Mesenchymal stem cell (in vitro differentiated cells and primary cell): ENCODE data around the gene RAB8B.

ENCODE experiments used
- DNase-seq: peaks from one replicate; pipeline ENCODE4 v3.0.0-alpha.2; 2013
- H2AFZ ChIP-seq: one replicate; pipeline ENCODE4 v1.6.1; 2013; ENCODE audit warnings: low read depth, mild to moderate bottlenecking, control low read depth, inconsistent platforms, low read length, moderate library complexity
- H2AK5ac ChIP-seq: 2 replicates; pipeline ENCODE4 v1.6.1; 2013; ENCODE audit warnings: low read length, moderate library complexity, mild to moderate bottlenecking, inconsistent platforms; ENCODE audit not compliant: severe bottlenecking
- H2BK120ac ChIP-seq: one replicate; pipeline ENCODE4 v1.6.1; 2013; ENCODE audit warnings: low read depth, mild to moderate bottlenecking, inconsistent platforms, low read length, moderate library complexity
- H2BK12ac ChIP-seq, 2 experiments: one replicate each; pipeline ENCODE4 v1.6.1; 2013; ENCODE audit warnings: inconsistent platforms in 2 of 2, low read length in 2 of 2, mild to moderate bottlenecking in 2 of 2, moderate library complexity in 2 of 2, control low read depth in 1 of 2
- H2BK15ac ChIP-seq: one replicate; pipeline ENCODE4 v1.6.1; 2013; ENCODE audit warnings: mild to moderate bottlenecking, low read depth, inconsistent platforms; ENCODE audit not compliant: poor library complexity, severe bottlenecking
- H2BK5ac ChIP-seq: 2 replicates; pipeline ENCODE4 v1.6.1; 2013; ENCODE audit warnings: low read depth, mild to moderate bottlenecking, low read length, control low read depth, inconsistent platforms; ENCODE audit not compliant: poor library complexity, severe bottlenecking
- H3K14ac ChIP-seq, 2 experiments: one replicate each; pipeline ENCODE4 v1.6.1; 2013; ENCODE audit warnings: inconsistent platforms in 2 of 2, low read length in 2 of 2, control low read depth in 1 of 2, mild to moderate bottlenecking in 1 of 2, moderate library complexity in 1 of 2
- H3K18ac ChIP-seq, 2 experiments: one replicate each; pipeline ENCODE4 v1.6.1; 2013; ENCODE audit warnings: inconsistent platforms in 2 of 2, low read length in 2 of 2, control low read depth in 1 of 2, low read depth in 1 of 2, mild to moderate bottlenecking in 1 of 2
- H3K23ac ChIP-seq, 2 experiments: one replicate each; pipeline ENCODE4 v1.6.1; 2013; ENCODE audit warnings: inconsistent platforms in 2 of 2, low read length in 2 of 2, mild to moderate bottlenecking in 2 of 2, moderate library complexity in 2 of 2, control low read depth in 1 of 2
- H3K27ac ChIP-seq: 2 replicates; pipeline ENCODE4 v1.5.1; 2013; ENCODE audit warnings: mild to moderate bottlenecking, moderate library complexity, low read length, control low read depth, inconsistent platforms; ENCODE audit not compliant: poor library complexity, severe bottlenecking
- H3K27me3 ChIP-seq, 2 experiments: 2 replicates each; pipeline versions ENCODE4 v1.6.1 to v1.7.0; 2013; ENCODE audit warnings: low read length in 2 of 2, mild to moderate bottlenecking in 2 of 2, moderate library complexity in 2 of 2, control low read depth in 1 of 2, inconsistent platforms in 1 of 2; ENCODE audit not compliant: control insufficient read depth in 1 of 2, insufficient read depth in 1 of 2
- H3K36me3 ChIP-seq, 2 experiments: 2 replicates each; pipeline versions ENCODE4 v1.6.1 to v1.7.0; 2013; ENCODE audit warnings: low read length in 2 of 2, control low read depth in 1 of 2, inconsistent platforms in 1 of 2, low read depth in 1 of 2, mild to moderate bottlenecking in 1 of 2; ENCODE audit not compliant: insufficient read depth in 2 of 2, control insufficient read depth in 1 of 2
- H3K4ac ChIP-seq, 2 experiments: one replicate each; pipeline ENCODE4 v1.6.1; 2013; ENCODE audit warnings: inconsistent platforms in 2 of 2, low read length in 2 of 2, mild to moderate bottlenecking in 2 of 2, moderate library complexity in 2 of 2, control low read depth in 1 of 2, low read depth in 1 of 2
- H3K4me1 ChIP-seq: 2 replicates; pipeline ENCODE4 v1.6.1; 2013; ENCODE audit warnings: low read depth, low read length, control low read depth; ENCODE audit not compliant: control insufficient read depth, insufficient read depth
- H3K4me2 ChIP-seq: 2 replicates; pipeline ENCODE4 v1.6.1; 2013; ENCODE audit warnings: low read length, mild to moderate bottlenecking, inconsistent platforms; ENCODE audit not compliant: poor library complexity, severe bottlenecking
- H3K4me3 ChIP-seq, 2 experiments: 2 replicates each; pipeline versions ENCODE4 v1.5.1 to v1.7.0; 2013; ENCODE audit warnings: low read length in 2 of 2, mild to moderate bottlenecking in 2 of 2, control low read depth in 1 of 2, low read depth in 1 of 2; ENCODE audit not compliant: insufficient read depth in 1 of 2
- H3K79me1 ChIP-seq: replicated peaks from 2 replicates; pipeline ENCODE4 v1.6.1; 2013; ENCODE audit warnings: mild to moderate bottlenecking, control low read depth, low read length, inconsistent platforms; ENCODE audit not compliant: poor library complexity, severe bottlenecking
- H3K9ac ChIP-seq: 2 replicates; pipeline ENCODE4 v1.7.0; 2013; ENCODE audit warnings: mild to moderate bottlenecking, low read length, moderate library complexity
- H3K9me3 ChIP-seq: 2 replicates; pipeline ENCODE4 v1.7.0; 2013; ENCODE audit warnings: mild to moderate bottlenecking, low read length; ENCODE audit not compliant: control insufficient read depth
- H4K8ac ChIP-seq: one replicate; pipeline ENCODE4 v1.6.1; 2013; ENCODE audit warnings: inconsistent platforms, mild to moderate bottlenecking, low read length, moderate library complexity
- H4K91ac ChIP-seq: one replicate; pipeline ENCODE4 v1.6.1; 2013; ENCODE audit warnings: mild to moderate bottlenecking, low read length, inconsistent platforms
- WGBS: methylation state at CpG from one replicate; pipeline ENCODE4 v1.1.7; 2013; ENCODE audit warnings: mixed read lengths; 5-methylcytosine and 5-hydroxymethylcytosine counted together

Gene RAB8B

DNA sequence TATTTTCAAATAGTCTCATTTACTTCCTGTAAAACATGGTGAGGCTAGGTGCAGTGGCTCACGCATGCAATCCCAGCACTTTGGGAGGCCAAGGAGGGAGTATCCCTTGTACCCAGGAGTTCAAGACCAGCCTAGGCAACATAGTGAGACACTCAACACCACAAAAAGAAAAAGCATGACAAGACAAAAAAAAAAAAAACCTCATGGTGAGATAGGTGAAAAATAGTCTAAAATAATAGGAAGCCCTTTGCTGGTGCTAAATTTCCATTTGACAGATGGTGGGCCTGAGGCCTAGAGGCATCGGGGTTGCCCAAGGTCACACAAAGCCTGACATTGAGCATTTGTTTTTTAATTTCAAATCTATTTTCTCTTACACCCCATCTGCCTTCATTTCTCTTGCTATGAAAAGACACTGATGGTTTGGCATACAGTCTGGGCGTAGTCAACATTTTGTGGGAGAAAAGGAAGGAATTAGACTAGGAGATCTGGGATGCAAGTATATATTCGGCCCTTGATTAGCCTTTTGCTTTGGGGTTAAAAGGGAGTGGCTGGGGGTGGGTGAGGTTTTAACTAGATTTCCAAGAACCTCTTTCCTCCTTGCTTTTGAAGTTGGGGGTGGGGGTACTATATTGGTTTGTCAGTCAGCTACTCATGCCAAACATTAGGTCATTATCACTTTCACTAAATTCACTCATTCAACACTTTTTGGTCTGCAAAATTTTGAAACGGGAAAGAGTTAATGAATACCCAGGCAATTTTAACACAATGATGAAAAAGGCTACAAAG lies 11.3 kb downstream of the RAB8B start:
- DNase-seq: no peak

DNA sequence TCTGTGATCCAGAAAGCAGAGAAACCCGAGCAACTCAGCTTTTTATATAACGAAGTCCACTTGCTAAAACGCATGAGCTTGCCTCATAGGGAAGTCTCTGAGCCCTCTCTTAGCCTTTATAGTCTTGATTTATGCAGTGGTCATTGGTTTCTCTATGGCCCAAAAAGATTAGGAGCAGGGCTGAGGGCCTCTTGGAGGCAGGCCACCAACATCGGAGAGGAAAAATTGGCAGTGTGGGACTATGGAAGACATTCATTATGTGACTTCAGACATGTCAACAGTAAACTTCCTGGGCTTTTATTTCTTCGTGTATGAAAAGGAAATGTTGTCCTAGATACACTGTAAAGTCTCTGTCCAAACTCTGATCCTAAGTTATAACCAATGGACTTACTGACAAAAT lies 13.5 kb downstream of the RAB8B start:
- no peak overlapping the region for H3K18ac ChIP-seq
- H3K4me2 ChIP-seq: no peak overlapping the region
- no peak overlapping the region for H4K91ac ChIP-seq
- no peak overlapping the region for H4K8ac ChIP-seq
- peaks cover 7% of the 10 kb centered on the region for H3K4me1 ChIP-seq
- no peak overlapping the region for H2BK12ac ChIP-seq
- no peaks in the 10 kb centered on the region for H3K27me3 ChIP-seq
- H3K9ac ChIP-seq: no peak overlapping the region
- no peaks in the 10 kb centered on the region for H3K36me3 ChIP-seq
- no peak overlapping the region for H3K4me3 ChIP-seq
- H3K4ac ChIP-seq: no peak overlapping the region
- DNase-seq: no peak
- WGBS: 56% methylated on average over 5 of the region's 5 CpGs
- no peak overlapping the region for H2AFZ ChIP-seq
- peak overlapping the region; percentile 61 for H2AK5ac ChIP-seq
- H3K27ac ChIP-seq: peak overlapping the region; percentile 71
- H2BK120ac ChIP-seq: no peak overlapping the region
- no peaks in the 10 kb centered on the region for H3K9me3 ChIP-seq
- no peak overlapping the region for H3K23ac ChIP-seq
- no peak overlapping the region for H3K14ac ChIP-seq
- H3K79me1 ChIP-seq: peaks cover 18% of the 10 kb centered on the region
- no peak overlapping the region for H2BK15ac ChIP-seq
- no peak overlapping the region for H2BK5ac ChIP-seq

More for the DNA sequence above, 11.3 kb downstream of the RAB8B start:
- peaks cover 7% of the 10 kb centered on the region for H3K4me1 ChIP-seq
- no peak overlapping the region for H3K23ac ChIP-seq
- no peak overlapping the region for H3K4me2 ChIP-seq
- H2BK15ac ChIP-seq: no peak overlapping the region
- WGBS: 94% methylated on average over 5 of the region's 5 CpGs
- no peak overlapping the region for H2BK120ac ChIP-seq
- H3K9ac ChIP-seq: no peak overlapping the region
- H3K4ac ChIP-seq: no peak overlapping the region
- H2AFZ ChIP-seq: no peak overlapping the region
- peaks cover 11% of the 10 kb centered on the region for H3K79me1 ChIP-seq
- no peak overlapping the region for H2BK12ac ChIP-seq
- no peak overlapping the region for H2AK5ac ChIP-seq
- H3K14ac ChIP-seq: no peak overlapping the region
- no peak overlapping the region for H2BK5ac ChIP-seq
- H3K4me3 ChIP-seq: no peak overlapping the region
- no peaks in the 10 kb centered on the region for H3K27me3 ChIP-seq
- H4K8ac ChIP-seq: no peak overlapping the region
- no peak overlapping the region for H4K91ac ChIP-seq
- no peak overlapping the region for H3K18ac ChIP-seq
- no peaks in the 10 kb centered on the region for H3K36me3 ChIP-seq
- no peak overlapping the region for H3K27ac ChIP-seq
- no peaks in the 10 kb centered on the region for H3K9me3 ChIP-seq

DNA sequence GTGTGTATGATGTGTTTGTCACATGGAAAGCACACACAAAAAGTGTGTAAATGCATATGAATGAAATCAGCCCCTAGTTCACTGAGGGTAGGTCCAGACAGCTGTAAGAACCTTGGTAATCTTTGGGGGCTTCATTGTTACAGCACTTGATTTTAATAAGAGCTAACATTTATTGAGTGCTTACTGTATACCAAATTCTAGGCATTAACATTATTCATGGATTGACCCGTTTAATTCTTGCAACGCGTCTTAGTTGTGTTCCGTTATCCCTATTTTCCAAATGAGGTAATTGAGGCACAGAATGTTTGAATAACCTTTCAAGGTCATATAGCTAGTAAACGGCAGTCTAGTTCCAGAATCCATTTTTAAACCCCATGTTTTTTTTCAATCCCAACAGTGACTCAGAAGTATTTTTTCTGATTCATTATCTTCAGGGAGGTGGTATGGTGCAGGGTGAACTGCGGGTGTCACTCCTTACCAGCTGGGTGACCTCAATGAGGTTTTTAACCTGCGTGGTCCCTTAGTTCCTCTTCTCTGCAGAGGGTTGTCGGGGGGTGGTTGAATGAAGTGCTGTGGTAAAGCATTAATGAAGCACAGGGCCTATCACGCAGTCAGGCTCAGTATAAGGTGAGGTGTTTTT lies 14.2 kb downstream of the RAB8B start:
- Histone ChIP-seq H3K79me1 (peaks cover 20% of the 10 kb centered on the region), H3K4me3 (no peak overlapping the region), H2BK5ac (no peak overlapping the region), H2BK120ac (no peak overlapping the region), H3K27ac (peak overlapping the region; percentile 47), H3K36me3 (no peaks in the 10 kb centered on the region), H3K18ac (peak overlapping the region in 1 of 2 experiments; percentile 32), H3K14ac (no peak overlapping the region), H2BK15ac (no peak overlapping the region), H4K91ac (no peak overlapping the region), H3K9ac (no peak overlapping the region), H2AFZ (no peak overlapping the region), H4K8ac (no peak overlapping the region), H3K4me1 (peaks cover 7% of the 10 kb centered on the region), H3K27me3 (no peaks in the 10 kb centered on the region), H3K4me2 (no peak overlapping the region), H3K4ac (no peak overlapping the region), H2AK5ac (no peak overlapping the region), H2BK12ac (no peak overlapping the region), H3K9me3 (no peaks in the 10 kb centered on the region), H3K23ac (no peak overlapping the region)
- DNase-seq: no peak
- WGBS: 75% methylated on average over 8 of the region's 9 CpGs

DNA sequence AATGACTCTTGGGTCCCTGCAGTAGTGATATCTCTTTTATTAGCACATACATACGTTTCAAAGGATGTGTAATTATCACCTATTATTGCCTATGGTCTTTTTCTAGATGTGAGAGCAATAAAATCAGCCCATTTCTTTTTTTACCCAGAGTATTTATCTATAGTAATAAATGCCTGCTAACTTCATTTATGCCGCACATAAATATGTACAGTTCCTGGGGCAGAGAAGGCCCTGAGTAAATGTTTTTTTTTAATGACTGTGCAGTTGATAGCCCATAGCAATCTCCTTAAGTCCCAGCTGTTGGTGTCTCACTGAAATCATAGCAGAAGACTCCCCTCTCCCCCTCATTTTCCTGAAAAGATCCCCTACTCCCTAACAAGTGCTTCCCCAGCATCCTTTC lies 16.7 kb downstream of the RAB8B start:
- no peak for DNase-seq

More for the DNA sequence above, 16.7 kb downstream of the RAB8B start:
- Histone ChIP-seq H2BK120ac (no peak overlapping the region), H2BK15ac (no peak overlapping the region), H4K8ac (no peak overlapping the region), H3K4me3 (no peak overlapping the region), H3K79me1 (peaks cover 26% of the 10 kb centered on the region), H3K9me3 (no peaks in the 10 kb centered on the region), H3K27ac (no peak overlapping the region), H3K23ac (no peak overlapping the region), H3K9ac (no peak overlapping the region), H2BK12ac (no peak overlapping the region), H3K18ac (no peak overlapping the region), H4K91ac (no peak overlapping the region), H3K36me3 (no peaks in the 10 kb centered on the region), H3K14ac (no peak overlapping the region), H3K27me3 (no peaks in the 10 kb centered on the region), H3K4ac (no peak overlapping the region), H2BK5ac (no peak overlapping the region), H3K4me2 (no peak overlapping the region), H3K4me1 (peaks cover 6% of the 10 kb centered on the region), H2AFZ (no peak overlapping the region), H2AK5ac (no peak overlapping the region)
- WGBS: 100% methylated on average over 1 of the region's 2 CpGs
